ENCODE measurements around the gene GSTP1.

Gene GSTP1

DNA sequence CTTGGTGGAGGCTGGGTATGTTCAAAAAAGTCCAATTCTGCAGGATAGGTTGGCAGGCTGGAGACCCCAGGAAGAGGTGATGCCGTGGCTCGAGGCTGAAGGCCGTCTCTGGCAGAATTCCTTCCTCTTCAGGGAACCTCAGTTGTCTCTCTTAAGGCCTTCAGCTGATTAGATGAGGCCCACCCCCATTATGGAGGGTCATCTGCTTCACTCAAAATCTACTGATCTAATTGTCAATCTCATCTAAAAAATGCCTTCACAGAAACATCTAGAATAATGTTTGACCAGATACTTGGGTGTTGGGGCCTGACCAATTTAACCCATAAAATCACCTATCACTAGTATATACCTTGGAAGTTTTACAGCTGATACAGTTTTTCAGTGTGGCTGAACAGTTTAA lies 27.4 kb upstream of the GSTP1 start:
- Histone ChIP-seq H3K23ac (ENCODE audit: low read length in 2 of 2) (no peak overlapping the region), H2BK120ac (ENCODE audit: low read depth, low read length) (no peak overlapping the region), H3K27me3 (ENCODE audit: control insufficient read depth in 1 of 2, insufficient read depth in 1 of 2, low read length in 2 of 2) (peaks cover 0 to 17% of the 10 kb centered on the region in 2 experiments), H3K9me3 (ENCODE audit: control insufficient read depth, low read length) (peaks cover 6% of the 10 kb centered on the region), H3K4me3 (ENCODE audit: insufficient read depth in 1 of 2, low read depth in 1 of 2, low read length in 2 of 2) (no peak overlapping the region), H3K79me1 (replicated peaks; ENCODE audit: low read length, poor library complexity, severe bottlenecking) (no peaks in the 10 kb centered on the region), H2AK5ac (ENCODE audit: low read length, severe bottlenecking) (peak overlapping the region; percentile 1), H2BK15ac (ENCODE audit: low read depth, poor library complexity, severe bottlenecking) (no peak overlapping the region), H4K91ac (ENCODE audit: low read length) (no peak overlapping the region), H4K8ac (ENCODE audit: low read length) (no peak overlapping the region), H3K4ac (ENCODE audit: low read depth in 1 of 2, low read length in 2 of 2) (no peak overlapping the region), H3K4me2 (ENCODE audit: low read length, poor library complexity, severe bottlenecking) (no peak overlapping the region), H2AFZ (ENCODE audit: low read depth, low read length) (no peak overlapping the region), H2BK12ac (ENCODE audit: low read length in 2 of 2) (no peak overlapping the region), H3K36me3 (ENCODE audit: control insufficient read depth in 1 of 2, insufficient read depth in 2 of 2, low read depth in 1 of 2, low read length in 2 of 2) (no peaks in the 10 kb centered on the region), H3K9ac (ENCODE audit: low read length) (no peak overlapping the region), H3K4me1 (ENCODE audit: control insufficient read depth, insufficient read depth, low read depth, low read length) (peaks cover 18% of the 10 kb centered on the region), H3K14ac (ENCODE audit: low read length in 2 of 2) (no peak overlapping the region), H3K18ac (ENCODE audit: low read depth in 1 of 2, low read length in 2 of 2) (no peak overlapping the region), H2BK5ac (ENCODE audit: low read depth, low read length, poor library complexity, severe bottlenecking) (no peak overlapping the region), H3K27ac (ENCODE audit: low read length, poor library complexity, severe bottlenecking) (no peak overlapping the region)
- no peak for DNase-seq
- 79% methylated on average over 3 of the region's 3 CpGs for WGBS

DNA sequence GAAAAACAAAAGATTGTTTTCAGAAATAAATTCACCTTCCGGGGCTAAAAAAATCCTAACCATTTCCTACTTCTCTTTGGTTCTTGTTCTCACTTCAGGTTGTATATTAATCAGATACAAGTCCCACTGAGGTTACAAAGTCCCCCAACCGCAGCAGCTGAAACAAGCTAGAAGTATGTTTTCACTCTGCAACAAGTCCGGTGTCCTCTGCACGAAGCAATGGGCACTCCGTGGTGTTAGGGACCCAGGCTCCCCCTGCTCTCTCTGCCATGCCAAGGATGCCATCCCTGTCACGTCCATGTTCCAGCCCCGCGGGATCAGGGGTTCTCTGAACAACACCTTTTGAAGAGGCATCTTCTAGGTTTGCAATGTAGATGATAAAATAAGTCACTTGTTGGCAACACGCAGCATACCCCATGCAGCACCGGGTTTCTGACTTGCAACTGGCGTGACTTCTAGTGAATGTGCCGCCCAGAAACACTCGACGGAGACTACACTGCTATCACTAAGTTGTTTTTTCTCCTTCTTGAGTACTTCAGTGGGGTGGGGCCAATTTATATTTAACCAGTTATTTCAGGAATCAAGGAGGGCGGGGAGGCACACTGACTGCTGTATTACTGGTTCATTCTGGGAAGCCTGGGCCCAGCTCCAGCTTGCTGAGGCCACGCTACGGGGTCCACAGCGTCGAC lies 25.4 kb upstream of the GSTP1 start:
- no peak overlapping the region for H2BK120ac ChIP-seq (ENCODE audit: low read depth, low read length)
- no peak overlapping the region for H2BK15ac ChIP-seq (ENCODE audit: low read depth, poor library complexity, severe bottlenecking)
- no peak overlapping the region for H3K18ac ChIP-seq (ENCODE audit: low read depth in 1 of 2, low read length in 2 of 2)
- peak overlapping the region; percentile 60 for H3K4me2 ChIP-seq (ENCODE audit: low read length, poor library complexity, severe bottlenecking)
- H3K79me1 ChIP-seq (replicated peaks; ENCODE audit: low read length, poor library complexity, severe bottlenecking) = no peaks in the 10 kb centered on the region
- WGBS = 96% methylated on average over 19 of the region's 19 CpGs
- DNase-seq = no peak
- H3K36me3 ChIP-seq (ENCODE audit: control insufficient read depth in 1 of 2, insufficient read depth in 2 of 2, low read depth in 1 of 2, low read length in 2 of 2) = no peaks in the 10 kb centered on the region
- peak overlapping the region; percentile 54 for H2AK5ac ChIP-seq (ENCODE audit: low read length, severe bottlenecking)
- no peak overlapping the region for H2BK12ac ChIP-seq (ENCODE audit: low read length in 2 of 2)
- H3K9me3 ChIP-seq (ENCODE audit: control insufficient read depth, low read length) = no peaks in the 10 kb centered on the region
- no peak overlapping the region for H3K4ac ChIP-seq (ENCODE audit: low read depth in 1 of 2, low read length in 2 of 2)
- no peak overlapping the region for H4K91ac ChIP-seq (ENCODE audit: low read length)
- no peak overlapping the region for H2AFZ ChIP-seq (ENCODE audit: low read depth, low read length)
- no peak overlapping the region for H3K9ac ChIP-seq (ENCODE audit: low read length)
- H2BK5ac ChIP-seq (ENCODE audit: low read depth, low read length, poor library complexity, severe bottlenecking) = peak overlapping the region; percentile 85
- peaks cover 0 to 17% of the 10 kb centered on the region in 2 experiments for H3K27me3 ChIP-seq (ENCODE audit: control insufficient read depth in 1 of 2, insufficient read depth in 1 of 2, low read length in 2 of 2)
- H4K8ac ChIP-seq (ENCODE audit: low read length) = no peak overlapping the region
- no peak overlapping the region for H3K14ac ChIP-seq (ENCODE audit: low read length in 2 of 2)
- peak overlapping the region; percentile 94 for H3K27ac ChIP-seq (ENCODE audit: low read length, poor library complexity, severe bottlenecking)
- H3K23ac ChIP-seq (ENCODE audit: low read length in 2 of 2) = no peak overlapping the region
- H3K4me3 ChIP-seq (ENCODE audit: insufficient read depth in 1 of 2, low read depth in 1 of 2, low read length in 2 of 2) = peak overlapping the region in 1 of 2 experiments; percentile 18
- peaks cover 26% of the 10 kb centered on the region for H3K4me1 ChIP-seq (ENCODE audit: control insufficient read depth, insufficient read depth, low read depth, low read length)

DNA sequence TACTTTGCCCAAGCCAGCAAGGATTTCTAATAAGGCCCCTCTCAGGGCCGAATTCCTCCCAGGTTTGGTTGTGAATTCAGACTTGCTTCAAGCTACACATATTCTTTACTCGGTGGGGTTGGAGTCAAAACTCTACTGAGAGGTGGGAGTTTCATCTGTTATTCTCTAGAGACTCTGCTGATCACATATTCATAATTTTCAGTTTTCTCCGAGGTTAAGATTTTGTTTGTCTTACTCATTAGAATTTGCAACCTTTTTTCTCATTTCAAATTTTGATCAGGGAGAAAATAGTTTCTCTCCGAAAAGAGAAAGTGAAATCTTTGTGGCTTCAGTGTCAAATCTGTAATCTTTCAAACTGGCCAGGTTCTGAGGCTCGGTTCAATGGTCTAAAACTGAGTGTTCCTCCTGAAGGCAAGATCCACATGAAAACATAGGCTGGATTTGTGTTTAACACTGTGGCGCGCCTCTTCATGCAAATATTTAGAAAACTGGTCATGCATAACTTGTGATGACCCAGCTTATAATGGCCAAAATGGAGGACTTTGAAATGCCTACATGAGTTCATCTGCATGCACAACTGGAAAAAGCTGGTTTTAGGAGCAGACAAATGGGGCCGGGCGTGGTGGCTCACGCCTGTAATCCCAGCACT lies 21.5 kb upstream of the GSTP1 start:
- Histone ChIP-seq H4K91ac (ENCODE audit: low read length) (no peak overlapping the region), H3K23ac (ENCODE audit: low read length in 2 of 2) (no peak overlapping the region), H3K9me3 (ENCODE audit: control insufficient read depth, low read length) (no peaks in the 10 kb centered on the region), H3K27ac (ENCODE audit: low read length, poor library complexity, severe bottlenecking) (peak overlapping the region; percentile 96), H3K4me3 (ENCODE audit: insufficient read depth in 1 of 2, low read depth in 1 of 2, low read length in 2 of 2) (no peak overlapping the region), H2BK15ac (ENCODE audit: low read depth, poor library complexity, severe bottlenecking) (no peak overlapping the region), H2AFZ (ENCODE audit: low read depth, low read length) (no peak overlapping the region), H2AK5ac (ENCODE audit: low read length, severe bottlenecking) (peak overlapping the region; percentile 90), H3K9ac (ENCODE audit: low read length) (no peak overlapping the region), H3K4ac (ENCODE audit: low read depth in 1 of 2, low read length in 2 of 2) (no peak overlapping the region), H3K14ac (ENCODE audit: low read length in 2 of 2) (no peak overlapping the region), H2BK120ac (ENCODE audit: low read depth, low read length) (no peak overlapping the region), H3K18ac (ENCODE audit: low read depth in 1 of 2, low read length in 2 of 2) (no peak overlapping the region), H3K4me1 (ENCODE audit: control insufficient read depth, insufficient read depth, low read depth, low read length) (peaks cover 29% of the 10 kb centered on the region), H4K8ac (ENCODE audit: low read length) (no peak overlapping the region), H2BK5ac (ENCODE audit: low read depth, low read length, poor library complexity, severe bottlenecking) (peak overlapping the region; percentile 84), H3K27me3 (ENCODE audit: control insufficient read depth in 1 of 2, insufficient read depth in 1 of 2, low read length in 2 of 2) (peaks cover 0 to 17% of the 10 kb centered on the region in 2 experiments), H2BK12ac (ENCODE audit: low read length in 2 of 2) (no peak overlapping the region), H3K4me2 (ENCODE audit: low read length, poor library complexity, severe bottlenecking) (no peak overlapping the region), H3K79me1 (replicated peaks; ENCODE audit: low read length, poor library complexity, severe bottlenecking) (no peaks in the 10 kb centered on the region), H3K36me3 (ENCODE audit: control insufficient read depth in 1 of 2, insufficient read depth in 2 of 2, low read depth in 1 of 2, low read length in 2 of 2) (no peaks in the 10 kb centered on the region)
- DNase-seq = peak; percentile 18
- WGBS = 77% methylated on average over 7 of the region's 10 CpGs

DNA sequence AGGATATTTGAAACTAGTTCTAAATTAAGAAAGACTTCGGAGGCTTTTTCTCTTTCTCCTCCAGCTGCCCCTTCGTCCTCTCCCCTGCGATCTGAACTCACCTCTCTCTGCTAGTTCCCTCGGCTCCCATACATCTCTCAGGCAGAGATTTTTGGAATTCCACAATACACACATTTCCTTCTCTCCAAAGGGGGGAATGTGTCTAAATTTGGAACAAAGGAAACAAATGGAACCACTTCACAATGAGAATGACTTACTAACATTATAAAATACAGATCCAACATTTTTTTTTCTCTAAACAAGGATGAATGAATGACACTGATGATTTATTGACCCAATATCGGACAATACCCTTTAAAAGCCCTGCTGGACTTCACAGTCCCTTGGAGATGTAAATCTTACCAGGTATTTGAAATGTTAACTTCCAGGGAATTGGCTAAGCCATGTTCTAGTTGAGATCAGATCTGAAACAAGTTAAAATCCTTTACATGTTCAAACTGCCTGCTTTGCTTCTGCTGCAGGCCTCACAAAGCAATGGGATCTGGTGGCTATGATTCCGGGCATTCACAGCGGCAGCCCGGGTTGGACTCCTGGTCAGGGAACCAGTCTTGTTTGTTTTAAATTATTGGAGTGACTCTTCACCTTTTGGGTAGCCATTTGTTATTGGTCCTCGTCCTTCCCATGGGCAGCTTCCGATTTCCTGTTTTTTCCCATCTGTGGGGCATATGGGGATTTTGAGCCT lies 20.5 kb upstream of the GSTP1 start:
- Histone ChIP-seq H2BK5ac (ENCODE audit: low read depth, low read length, poor library complexity, severe bottlenecking) (peak overlapping the region; percentile 95), H3K4me1 (ENCODE audit: control insufficient read depth, insufficient read depth, low read depth, low read length) (peaks cover 28% of the 10 kb centered on the region), H3K4me2 (ENCODE audit: low read length, poor library complexity, severe bottlenecking) (no peak overlapping the region), H2BK15ac (ENCODE audit: low read depth, poor library complexity, severe bottlenecking) (no peak overlapping the region), H3K79me1 (replicated peaks; ENCODE audit: low read length, poor library complexity, severe bottlenecking) (no peaks in the 10 kb centered on the region), H2BK120ac (ENCODE audit: low read depth, low read length) (no peak overlapping the region), H3K4ac (ENCODE audit: low read depth in 1 of 2, low read length in 2 of 2) (no peak overlapping the region), H2BK12ac (ENCODE audit: low read length in 2 of 2) (no peak overlapping the region), H3K9ac (ENCODE audit: low read length) (no peak overlapping the region), H3K27me3 (ENCODE audit: control insufficient read depth in 1 of 2, insufficient read depth in 1 of 2, low read length in 2 of 2) (peaks cover 0 to 14% of the 10 kb centered on the region in 2 experiments), H3K23ac (ENCODE audit: low read length in 2 of 2) (no peak overlapping the region), H3K27ac (ENCODE audit: low read length, poor library complexity, severe bottlenecking) (peak overlapping the region; percentile 96), H3K18ac (ENCODE audit: low read depth in 1 of 2, low read length in 2 of 2) (no peak overlapping the region), H3K4me3 (ENCODE audit: insufficient read depth in 1 of 2, low read depth in 1 of 2, low read length in 2 of 2) (no peak overlapping the region), H2AFZ (ENCODE audit: low read depth, low read length) (no peak overlapping the region), H2AK5ac (ENCODE audit: low read length, severe bottlenecking) (peak overlapping the region; percentile 8), H3K9me3 (ENCODE audit: control insufficient read depth, low read length) (no peaks in the 10 kb centered on the region), H4K91ac (ENCODE audit: low read length) (no peak overlapping the region), H3K36me3 (ENCODE audit: control insufficient read depth in 1 of 2, insufficient read depth in 2 of 2, low read depth in 1 of 2, low read length in 2 of 2) (no peaks in the 10 kb centered on the region), H4K8ac (ENCODE audit: low read length) (peak overlapping the region; percentile 32), H3K14ac (ENCODE audit: low read length in 2 of 2) (no peak overlapping the region)
- WGBS = 65% methylated on average over 8 of the region's 10 CpGs
- no peak for DNase-seq
